RWPE1 (cell line): ENCODE results near the gene PNPLA8.
A peak's percentile ranks its signal among the peaks of the same experiment; 100 is the strongest.

ENCODE experiments used
- CTCF ChIA-PET: fragments of 350-600 bp; sonication (Branson Sonifier 250); formaldehyde crosslinking; extraction: SDS; loops from one replicate; lab custom pipeline; 2021; lab: Yijun Ruan, JAX
- POLR2A ChIA-PET: fragments of 400-600 bp; formaldehyde crosslinking; extraction: SDS; loops from one replicate; lab custom pipeline; 2020; ENCODE audit warnings: antibody characterized with exemption; ENCODE audit not compliant: low non-redundant PET; lab: Yijun Ruan, JAX
- DNase-seq: peaks from one replicate; pipeline ENCODE4 v3.0.0; 2012; ENCODE audit warnings: low spot score
- H3K27ac ChIP-seq: fragments of 450-650 bp; 2 replicates; pipeline ENCODE4 v1.5.1; 2017
- CTCF ChIP-seq: fragments of 450-650 bp; conservative IDR thresholded peaks from 2 replicates; pipeline ENCODE4 v1.5.1; 2017; ENCODE audit warnings: low read depth, mild to moderate bottlenecking

The PNPLA8 gene

GRCh38 chr7:108525985-108526767, at the start of gene PNPLA8:
Gene PNPLA8, minus strand, starts transcription at chr7:108526135. Its CDS starts 10,644 bp downstream, at chr7:108515491.
- CTCF ChIA-PET, result no interaction called here
- no peak for TF ChIP-seq CTCF
- POLR2A ChIA-PET, result interaction anchor here (1.2 kb wide), 1 partner anchor 43 kb away, joined by 5 read pairs; the partner anchor contains the start of genes DNAJB9 and THAP5
- peak; percentile 98 for DNase-seq
- peak within 1 kb of the TSS; percentile 96 for H3K27ac ChIP-seq

- no peak for TF ChIP-seq CTCF
- no peak for DNase-seq
- POLR2A ChIA-PET, result no interaction called here
- H3K27ac ChIP-seq, result no peak overlapping the region
- CTCF ChIA-PET, result no interaction called here
Measured at GRCh38 chr7:108575156-108575555, 49.2 kb upstream of the PNPLA8 start.

- POLR2A ChIA-PET, result no interaction called here
- H3K27ac ChIP-seq, result no peak overlapping the region
- CTCF ChIA-PET, result no interaction called here
- no peak for TF ChIP-seq CTCF
- DNase-seq, result no peak
Measured at GRCh38 chr7:108572480-108572879, 46.5 kb upstream of the PNPLA8 start.

- ChIA-PET CTCF (interaction anchor here (0.6 to 0.7 kb wide), 2 partner anchors 43 to 1113 kb away, joined by 3 to 4 read pairs; no protein-coding TSS in a partner anchor), POLR2A (interaction anchor here (0.7 to 1.2 kb wide), 3 partner anchors 24 to 42 kb away, joined by 3 read pairs; no protein-coding TSS in a partner anchor)
- DNase-seq, result peak; percentile 50
- peak overlapping the region; percentile 93 for H3K27ac ChIP-seq
- TF ChIP-seq CTCF, result no peak
Measured at GRCh38 chr7:108570146-108570755, 44.3 kb upstream of the PNPLA8 start.

- peak; percentile 98 for DNase-seq
- TF ChIP-seq CTCF, result no peak
- ChIA-PET POLR2A (interaction anchor here (0.7 to 1.2 kb wide), 4 partner anchors 23 to 44 kb away, joined by 3 to 5 read pairs (median 3); partner anchors contain the start of gene PNPLA8), CTCF (interaction anchor here (0.7 kb wide), 1 partner anchor 42 kb away, joined by 4 read pairs; no protein-coding TSS in a partner anchor)
- peak within 1 kb of the TSS; percentile 93 for H3K27ac ChIP-seq
Measured at GRCh38 chr7:108569381-108570145, 43.6 kb upstream of the PNPLA8 start, which contains the start of the genes DNAJB9 and THAP5. Gene DNAJB9, plus strand, starts transcription at chr7:108569874. Its CDS starts 1,853 bp downstream, at chr7:108571727. Gene THAP5, minus strand, starts transcription at chr7:108569706. Its CDS starts 137 bp downstream, at chr7:108569569.
